RWPE2 (cell line): ENCODE data around the gene TRABD2A.

ENCODE experiments used
- ATAC-seq: fragments of 200-7000 bp; cut with Tn5 transposase; 3 replicates; pipeline ENCODE4 v1.9.1; 2021; ENCODE audit warnings: low read depth
- DNase-seq: peaks from one replicate; pipeline ENCODE4 v3.0.0-alpha.2; 2020; ENCODE audit warnings: low spot score
- H3K27ac ChIP-seq: fragments of 450-650 bp; 2 replicates; pipeline ENCODE4 v1.5.1; 2017; ENCODE audit warnings: mild to moderate bottlenecking; ENCODE audit not compliant: poor library complexity, severe bottlenecking
- H3K27me3 ChIP-seq: fragments of 250-450 bp; sonication (Bioruptor Pico); 2 replicates; pipeline ENCODE4 v1.5.1; 2021; ENCODE audit warnings: mild to moderate bottlenecking, moderate library complexity; ENCODE audit not compliant: insufficient read depth, poor library complexity, severe bottlenecking
- H3K36me3 ChIP-seq: fragments of 250-450 bp; sonication (Bioruptor Pico); 2 replicates; pipeline ENCODE4 v1.5.1; 2020; ENCODE audit warnings: low read depth, mild to moderate bottlenecking, moderate library complexity
- H3K4me1 ChIP-seq: fragments of 250-450 bp; sonication (Bioruptor Pico); 2 replicates; pipeline ENCODE4 v1.5.1; 2021; ENCODE audit warnings: mild to moderate bottlenecking, moderate library complexity; ENCODE audit not compliant: insufficient read depth, poor library complexity, severe bottlenecking
- H3K4me3 ChIP-seq: fragments of 250-450 bp; sonication (Bioruptor Pico); 2 replicates; pipeline ENCODE4 v1.5.1; 2021; ENCODE audit warnings: mild to moderate bottlenecking, moderate library complexity; ENCODE audit not compliant: severe bottlenecking
- H3K9me3 ChIP-seq: fragments of 250-450 bp; sonication (Bioruptor Pico); 2 replicates; pipeline ENCODE4 v1.5.1; 2021; ENCODE audit warnings: mild to moderate bottlenecking, moderate library complexity; ENCODE audit not compliant: severe bottlenecking
- TF ChIP-seq, protein P1 (sequence below): fragments of 450-650 bp; IDR thresholded peaks from one replicate; pipeline ENCODE4 v1.5.1; 2017; ENCODE audit warnings: mild to moderate bottlenecking, moderate library complexity; ENCODE audit not compliant: poor library complexity, severe bottlenecking

The TRABD2A gene

DNA sequence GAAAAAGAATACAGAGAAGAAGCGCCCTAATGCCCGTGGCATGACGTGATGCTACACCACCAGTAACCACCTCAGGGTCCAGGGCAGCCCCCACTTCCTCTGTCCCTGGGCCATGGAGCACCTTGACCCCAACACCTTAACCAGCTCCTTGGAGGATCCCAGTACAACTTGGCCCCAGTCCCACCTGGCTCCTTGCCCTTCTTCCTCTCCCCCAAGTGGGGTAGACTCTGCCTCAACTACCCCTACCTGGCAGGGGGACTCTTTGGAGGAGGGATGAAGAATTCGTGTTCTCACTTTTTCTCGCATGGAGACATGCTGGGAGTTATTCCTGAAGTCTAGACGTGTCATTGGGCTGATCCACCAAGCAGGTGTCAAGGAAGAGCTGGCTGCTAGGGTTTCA is 18.9 kb downstream of the TRABD2A start:
- no peaks in the 10 kb centered on the region for H3K27me3 ChIP-seq
- no peak for ATAC-seq
- no peaks in the 10 kb centered on the region for H3K36me3 ChIP-seq
- H3K4me3 ChIP-seq = no peak overlapping the region
- no peaks in the 10 kb centered on the region for H3K4me1 ChIP-seq
- no peaks in the 10 kb centered on the region for H3K9me3 ChIP-seq
- DNase-seq = no peak
- TF ChIP-seq, protein P1, sequence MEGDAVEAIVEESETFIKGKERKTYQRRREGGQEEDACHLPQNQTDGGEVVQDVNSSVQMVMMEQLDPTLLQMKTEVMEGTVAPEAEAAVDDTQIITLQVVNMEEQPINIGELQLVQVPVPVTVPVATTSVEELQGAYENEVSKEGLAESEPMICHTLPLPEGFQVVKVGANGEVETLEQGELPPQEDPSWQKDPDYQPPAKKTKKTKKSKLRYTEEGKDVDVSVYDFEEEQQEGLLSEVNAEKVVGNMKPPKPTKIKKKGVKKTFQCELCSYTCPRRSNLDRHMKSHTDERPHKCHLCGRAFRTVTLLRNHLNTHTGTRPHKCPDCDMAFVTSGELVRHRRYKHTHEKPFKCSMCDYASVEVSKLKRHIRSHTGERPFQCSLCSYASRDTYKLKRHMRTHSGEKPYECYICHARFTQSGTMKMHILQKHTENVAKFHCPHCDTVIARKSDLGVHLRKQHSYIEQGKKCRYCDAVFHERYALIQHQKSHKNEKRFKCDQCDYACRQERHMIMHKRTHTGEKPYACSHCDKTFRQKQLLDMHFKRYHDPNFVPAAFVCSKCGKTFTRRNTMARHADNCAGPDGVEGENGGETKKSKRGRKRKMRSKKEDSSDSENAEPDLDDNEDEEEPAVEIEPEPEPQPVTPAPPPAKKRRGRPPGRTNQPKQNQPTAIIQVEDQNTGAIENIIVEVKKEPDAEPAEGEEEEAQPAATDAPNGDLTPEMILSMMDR = no peak
- H3K27ac ChIP-seq = no peak overlapping the region

DNA sequence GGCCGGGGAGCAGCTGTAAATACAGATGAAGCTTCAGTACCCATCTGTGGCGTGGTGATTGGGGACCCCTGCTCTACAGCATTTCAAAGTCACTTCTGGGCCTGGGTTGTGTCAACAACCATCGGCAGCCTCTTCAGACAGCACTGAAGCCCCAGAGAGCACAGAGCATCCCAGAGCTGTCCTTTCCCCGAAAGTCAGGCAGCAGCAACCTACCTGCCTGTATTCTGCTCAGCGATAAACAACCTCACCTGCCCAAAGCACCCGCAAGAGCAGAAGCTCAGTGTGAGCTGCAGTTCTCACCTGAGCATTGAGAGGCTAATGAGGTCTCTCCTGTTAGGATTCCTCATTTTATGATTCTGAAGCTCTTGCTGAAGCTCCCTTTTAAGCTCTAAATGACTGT is 19.3 kb downstream of the TRABD2A start:
- H3K4me3 ChIP-seq = no peak overlapping the region
- ATAC-seq = no peak
- no peaks in the 10 kb centered on the region for H3K4me1 ChIP-seq
- no peaks in the 10 kb centered on the region for H3K27me3 ChIP-seq
- no peak for DNase-seq
- H3K27ac ChIP-seq = no peak overlapping the region
- H3K9me3 ChIP-seq = no peaks in the 10 kb centered on the region
- H3K36me3 ChIP-seq = no peaks in the 10 kb centered on the region
- TF ChIP-seq, protein P1 = no peak

DNA sequence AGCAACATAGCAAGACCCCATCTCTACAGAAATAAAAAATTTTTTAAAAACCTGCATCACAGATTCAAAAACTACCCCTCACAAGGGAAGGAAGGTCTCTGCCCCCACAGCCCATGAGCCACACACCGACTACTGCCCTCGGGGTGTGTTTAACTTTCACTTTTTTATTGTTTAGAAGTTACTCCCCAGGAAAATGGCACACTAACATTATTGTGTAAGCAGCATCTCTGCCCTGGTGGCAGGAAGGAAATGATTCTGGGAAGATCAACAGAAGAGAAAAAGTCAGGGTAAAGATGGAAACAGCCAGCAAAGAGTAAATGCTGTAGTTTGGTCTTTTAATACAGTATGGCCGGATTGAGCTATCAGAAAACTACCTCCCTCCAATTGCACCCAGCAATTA is 21.9 kb downstream of the TRABD2A start:
- Histone ChIP-seq H3K9me3 (no peaks in the 10 kb centered on the region), H3K4me3 (no peak overlapping the region), H3K36me3 (no peaks in the 10 kb centered on the region), H3K4me1 (no peaks in the 10 kb centered on the region), H3K27ac (no peak overlapping the region), H3K27me3 (no peaks in the 10 kb centered on the region)
- TF ChIP-seq, protein P1 = no peak
- no peak for ATAC-seq
- no peak for DNase-seq

DNA sequence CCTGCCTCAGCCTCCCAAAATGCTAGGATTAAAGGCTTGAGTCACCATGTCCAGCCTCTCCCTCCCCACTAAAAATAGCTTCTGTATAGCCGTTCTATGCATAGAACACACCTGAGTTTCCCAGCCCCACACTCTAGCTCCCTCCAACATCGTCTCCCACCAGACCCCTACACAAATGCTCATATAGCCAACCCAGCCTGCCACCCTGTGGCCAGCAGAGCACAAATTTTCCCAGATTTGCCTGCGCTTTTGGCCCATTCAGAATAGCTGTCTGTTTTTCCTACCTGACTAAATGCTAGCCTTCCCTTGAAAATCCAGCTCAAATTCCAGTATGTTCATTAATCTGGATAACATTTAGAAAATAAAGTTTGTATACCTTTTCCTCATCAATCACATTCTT is 22.8 kb downstream of the TRABD2A start:
- no peaks in the 10 kb centered on the region for H3K36me3 ChIP-seq
- TF ChIP-seq, protein P1 = no peak
- DNase-seq (no peak), ATAC-seq (no peak)
- no peaks in the 10 kb centered on the region for H3K4me1 ChIP-seq
- no peaks in the 10 kb centered on the region for H3K9me3 ChIP-seq
- no peak overlapping the region for H3K4me3 ChIP-seq
- H3K27ac ChIP-seq = no peak overlapping the region
- H3K27me3 ChIP-seq = no peaks in the 10 kb centered on the region

- H3K27me3 ChIP-seq = no peaks in the 10 kb centered on the region
- no peak overlapping the region for H3K27ac ChIP-seq
- ATAC-seq (no peak), DNase-seq (no peak)
- no peaks in the 10 kb centered on the region for H3K4me1 ChIP-seq
- no peaks in the 10 kb centered on the region for H3K9me3 ChIP-seq
- H3K36me3 ChIP-seq = no peaks in the 10 kb centered on the region
- TF ChIP-seq, protein P1 = no peak
- H3K4me3 ChIP-seq = no peak overlapping the region
Measured at GRCh38 chr2:84857566-84857965, 23.3 kb downstream of the TRABD2A start.
